SK-N-MC (cell line): Measurements from ENCODE around the gene FER1L5.

ENCODE experiments used
- DNase-seq: peaks from one replicate; pipeline ENCODE4 v3.0.0-alpha.2; 2011; ENCODE audit warnings: low read depth, low spot score
- H3K27ac ChIP-seq: fragments of 200-600 bp; sonication (generic); 2 replicates; pipeline ENCODE4 v1.5.1; 2016; ENCODE audit warnings: mixed run types
- H3K36me3 ChIP-seq: fragments of 200-600 bp; sonication (generic); 2 replicates; pipeline ENCODE4 v1.6.1; 2017; ENCODE audit warnings: antibody characterized with exemption, low read length, mixed read lengths; ENCODE audit not compliant: insufficient read depth
- H3K4me3 ChIP-seq: fragments of 200-600 bp; sonication (generic); 2 replicates; pipeline ENCODE4 v1.5.1; 2016
- H3K9ac ChIP-seq: fragments of 200-600 bp; sonication (generic); 2 replicates; pipeline ENCODE4 v1.8.0; 2017; ENCODE audit warnings: mixed run types, mixed read lengths; ENCODE audit not compliant: insufficient read length
- H3K9me3 ChIP-seq: fragments of 200-600 bp; sonication (generic); 2 replicates; pipeline ENCODE4 v1.6.1; 2017; ENCODE audit warnings: low read depth, mild to moderate bottlenecking, antibody characterized with exemption, low read length, moderate library complexity, mixed read lengths
- EZH2 ChIP-seq: fragments of 200-600 bp; sonication (generic); IDR thresholded peaks from one replicate; pipeline ENCODE4 v1.6.1; 2017; ENCODE audit warnings: antibody characterized with exemption
- FOXP2 ChIP-seq: optimal IDR thresholded peaks from 2 replicates; pipeline ENCODE3; 2011; ENCODE audit warnings: mild to moderate bottlenecking, moderate library complexity; ENCODE audit not compliant: insufficient read depth; ENCODE audit errors: extremely low read length, control extremely low read depth
- POLR2AphosphoS5 ChIP-seq: IDR thresholded peaks from 2 replicates; pipeline ENCODE4 v1.6.1; 2012; ENCODE audit warnings: mild to moderate bottlenecking, low read depth, low read length, borderline replicate concordance

FER1L5 gene

DNA sequence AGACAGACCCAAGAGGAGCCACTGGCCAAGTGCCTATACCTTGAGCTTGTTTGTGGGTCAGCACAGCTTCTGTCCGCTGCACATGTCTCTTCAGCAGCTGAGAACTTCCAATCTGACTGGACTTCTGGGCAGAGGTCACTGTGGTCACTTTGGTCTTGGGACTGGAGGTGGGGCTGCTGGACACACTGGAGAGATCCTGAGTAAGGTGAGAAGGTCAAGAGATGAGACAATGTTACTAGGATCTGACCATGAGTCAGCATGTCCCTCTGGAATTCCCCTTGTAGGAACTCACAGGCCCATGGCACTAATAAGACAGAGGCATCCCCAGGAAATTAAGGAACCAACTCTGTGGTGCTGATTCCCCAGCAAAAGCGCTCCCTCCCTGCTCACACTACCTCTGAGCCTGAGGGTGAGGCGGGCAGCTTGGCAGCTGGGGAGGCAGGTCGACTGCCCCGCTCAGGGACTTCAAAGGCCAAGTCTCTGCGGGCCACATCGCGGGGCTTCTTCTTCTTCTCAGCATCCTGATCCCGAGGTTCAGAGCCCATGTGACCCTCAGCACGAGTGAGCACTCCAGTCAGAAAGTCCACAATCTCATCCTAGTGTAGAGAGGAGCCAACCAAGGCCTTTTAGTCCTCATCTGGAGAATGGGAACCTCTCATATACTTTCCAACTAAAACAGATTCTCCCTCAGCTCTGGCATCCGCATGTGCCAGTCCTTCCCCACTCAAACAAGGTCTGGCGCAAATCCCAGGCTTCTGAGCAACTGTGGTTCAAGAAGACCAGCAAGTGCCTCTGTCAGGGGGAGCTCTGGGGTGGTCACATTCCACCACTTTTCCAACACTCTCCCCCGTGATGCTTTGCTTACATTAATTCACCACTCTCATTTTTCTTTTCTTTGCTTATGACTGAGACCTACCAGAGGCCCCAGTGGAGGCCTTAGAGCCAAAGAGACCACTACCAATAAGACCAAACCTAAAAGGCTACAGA lies 33.8 kb upstream of the FER1L5 start:
- no peak overlapping the region for H3K27ac ChIP-seq
- H3K36me3 ChIP-seq = peaks cover 93% of the 10 kb centered on the region
- no peak overlapping the region for H3K9ac ChIP-seq
- H3K4me3 ChIP-seq = no peak overlapping the region
- no peak for DNase-seq
- H3K9me3 ChIP-seq = no peaks in the 10 kb centered on the region
- no peak for TF ChIP-seq POLR2AphosphoS5
- TF ChIP-seq EZH2 = no peak
- TF ChIP-seq FOXP2 = no peak

DNA sequence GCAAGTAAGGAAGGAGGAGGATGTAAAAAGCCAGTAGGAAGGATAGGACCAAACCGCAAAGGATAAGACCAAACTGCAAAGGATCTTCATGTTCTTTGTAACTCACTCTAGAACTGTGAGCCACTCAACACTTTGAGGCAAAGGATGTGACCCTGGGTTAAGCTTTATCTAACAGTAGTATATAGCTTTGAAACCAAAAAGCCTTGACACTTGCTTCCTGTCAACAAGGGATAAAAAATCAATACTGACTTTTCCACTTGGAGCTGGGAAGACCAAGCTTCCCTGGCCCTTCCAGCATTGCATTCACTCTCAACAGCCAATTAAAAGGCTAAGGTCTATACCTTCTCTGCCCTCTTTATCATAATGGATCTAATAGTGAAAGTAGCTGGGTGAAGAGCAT lies 26.4 kb upstream of the FER1L5 start:
- TF ChIP-seq FOXP2 (no peak), POLR2AphosphoS5 (no peak), EZH2 (no peak)
- Histone ChIP-seq H3K27ac (peak overlapping the region; percentile 25; the same call in 1 of the 2 replicates), H3K9ac (no peak overlapping the region), H3K36me3 (peaks cover 68% of the 10 kb centered on the region), H3K4me3 (no peak overlapping the region), H3K9me3 (no peaks in the 10 kb centered on the region)
- no peak for DNase-seq

DNA sequence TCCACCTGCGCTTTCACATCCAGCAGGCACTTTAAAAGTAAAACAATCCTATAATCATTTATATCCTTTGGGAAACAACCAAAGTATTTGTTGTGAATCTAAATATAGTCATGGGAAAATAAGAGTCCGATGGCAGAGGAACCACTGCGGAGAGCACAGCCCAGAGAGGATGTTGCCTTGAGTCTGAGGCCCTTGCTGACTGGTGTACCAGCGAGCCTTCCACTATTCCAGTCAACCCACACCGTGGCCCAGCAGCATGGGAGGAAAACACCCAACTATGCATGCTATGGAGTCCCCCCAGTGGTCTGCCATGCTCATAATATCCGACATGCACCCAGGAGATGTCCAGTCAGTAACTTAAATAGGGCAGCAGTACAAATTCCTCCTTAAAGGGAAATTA lies 26.0 kb upstream of the FER1L5 start:
- H3K9ac ChIP-seq = no peak overlapping the region
- no peak for TF ChIP-seq FOXP2
- TF ChIP-seq POLR2AphosphoS5 = no peak
- TF ChIP-seq EZH2 = no peak

DNA sequence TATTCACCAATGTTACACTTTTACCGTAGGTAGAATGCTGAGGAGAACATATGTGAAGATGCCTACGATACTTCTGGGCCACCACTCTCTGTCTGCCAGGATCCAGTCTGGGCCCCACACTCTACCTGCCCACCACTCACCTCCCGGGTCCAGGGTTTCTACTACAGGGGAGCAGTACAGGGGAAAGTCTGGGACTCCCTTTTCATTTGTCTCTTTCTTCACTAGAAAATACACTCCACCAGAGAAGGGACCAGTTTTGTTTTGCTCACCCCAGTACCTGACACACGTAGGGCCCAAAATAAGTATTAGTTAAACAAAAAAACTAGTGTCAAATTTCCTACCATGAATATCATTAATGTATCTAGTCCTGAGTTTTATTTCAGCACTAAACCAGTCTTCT lies 25.6 kb upstream of the FER1L5 start:
- Histone ChIP-seq H3K36me3 (peaks cover 60% of the 10 kb centered on the region), H3K4me3 (no peak overlapping the region), H3K27ac (no peak overlapping the region), H3K9ac (no peak overlapping the region), H3K9me3 (no peaks in the 10 kb centered on the region)
- DNase-seq = no peak
- TF ChIP-seq EZH2 (no peak), FOXP2 (no peak), POLR2AphosphoS5 (no peak)

More for the DNA sequence above, 26.0 kb upstream of the FER1L5 start:
- Histone ChIP-seq H3K9me3 (no peaks in the 10 kb centered on the region), H3K27ac (no peak overlapping the region), H3K4me3 (no peak overlapping the region), H3K36me3 (peaks cover 64% of the 10 kb centered on the region)
- no peak for DNase-seq

DNA sequence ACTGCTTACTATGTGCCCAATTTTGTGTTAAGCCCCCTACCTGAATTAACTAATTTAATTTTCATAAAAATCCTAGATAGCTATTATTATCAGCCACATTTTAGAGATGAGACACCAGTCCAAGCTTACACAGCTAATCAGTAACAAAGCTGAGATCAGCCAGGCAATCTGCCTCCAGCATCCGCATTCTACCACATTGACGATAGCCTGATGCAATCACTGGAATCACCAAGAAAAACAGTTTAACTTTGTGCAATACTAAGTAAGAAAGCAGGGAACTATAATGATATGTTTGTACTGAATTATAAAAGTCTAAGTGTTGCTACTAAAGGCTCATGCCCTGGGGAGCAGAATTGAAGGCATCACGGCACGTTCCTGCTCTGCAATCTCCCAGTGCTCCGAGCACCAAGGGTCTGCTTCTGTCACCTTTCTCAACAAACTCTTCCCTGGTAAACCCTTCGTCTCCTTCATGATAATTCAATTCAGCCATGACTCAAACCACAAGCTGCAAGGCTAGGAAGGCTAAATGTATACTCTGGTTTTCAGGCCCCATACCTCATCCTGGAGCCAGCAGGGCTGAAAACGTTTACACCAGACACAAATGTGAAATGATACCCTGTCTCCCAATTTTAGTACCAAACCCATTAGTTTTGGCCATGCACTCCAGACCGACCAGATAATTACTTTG lies 23.8 kb upstream of the FER1L5 start:
- Histone ChIP-seq H3K36me3 (peaks cover 62% of the 10 kb centered on the region), H3K9me3 (no peaks in the 10 kb centered on the region), H3K9ac (peak overlapping the region; percentile 17), H3K27ac (peak overlapping the region; percentile 87), H3K4me3 (no peak overlapping the region)
- no peak for DNase-seq
- TF ChIP-seq FOXP2 (no peak), EZH2 (no peak), POLR2AphosphoS5 (no peak)

DNA sequence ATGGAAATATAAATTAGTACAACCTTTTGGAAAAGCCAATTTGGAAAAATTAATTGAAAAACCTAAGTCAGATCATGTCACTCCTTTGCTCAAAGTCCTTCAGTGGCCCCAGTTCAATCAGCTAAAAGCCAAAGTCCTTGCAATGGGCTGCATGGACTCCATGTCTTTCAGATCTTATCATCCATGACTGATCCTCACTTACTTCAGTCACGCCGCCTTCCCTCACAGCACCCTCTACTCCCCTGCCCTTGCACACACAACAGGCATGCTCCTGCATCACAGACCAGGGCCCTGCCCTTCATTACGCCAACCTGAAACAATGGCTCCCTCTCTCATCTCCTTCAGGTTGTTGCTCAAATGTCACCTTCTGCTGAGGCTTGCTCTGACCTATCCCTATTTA lies 20.0 kb upstream of the FER1L5 start:
- H3K36me3 ChIP-seq = peaks cover 58% of the 10 kb centered on the region
- DNase-seq = no peak
- H3K9me3 ChIP-seq = no peaks in the 10 kb centered on the region
- no peak overlapping the region for H3K4me3 ChIP-seq
- TF ChIP-seq POLR2AphosphoS5 (no peak), FOXP2 (no peak), EZH2 (no peak)
- H3K27ac ChIP-seq = no peak overlapping the region
- no peak overlapping the region for H3K9ac ChIP-seq

DNA sequence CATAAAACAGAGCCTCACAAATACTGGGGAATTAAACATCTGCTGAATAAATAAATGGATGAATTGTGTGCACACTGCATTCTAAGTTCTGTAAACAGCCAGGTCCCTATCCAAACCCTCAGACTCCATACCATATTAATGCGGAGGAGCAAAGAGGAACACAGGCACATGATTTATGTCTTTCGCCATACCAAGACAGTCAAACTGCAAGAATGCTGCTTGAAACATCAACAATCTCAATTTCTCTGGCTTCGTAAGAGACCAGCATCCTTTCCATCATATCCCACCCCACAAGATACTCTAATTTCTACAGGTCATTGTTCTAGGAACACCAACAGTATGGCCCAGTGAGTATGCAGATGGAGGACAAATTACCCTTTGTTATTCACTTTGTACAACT lies 19.4 kb upstream of the FER1L5 start:
- no peak overlapping the region for H3K9ac ChIP-seq
- no peak overlapping the region for H3K4me3 ChIP-seq
- no peak overlapping the region for H3K27ac ChIP-seq
- H3K36me3 ChIP-seq = peaks cover 62% of the 10 kb centered on the region
- H3K9me3 ChIP-seq = no peaks in the 10 kb centered on the region
- DNase-seq = no peak
- TF ChIP-seq EZH2 (no peak), FOXP2 (no peak), POLR2AphosphoS5 (no peak)
